HS-27A (cell line): ENCODE results near the gene NOPCHAP1.
"Not testable (repeated sequence)": the region's sequence is repeated elsewhere in the genome, so short reads cannot be mapped to it uniquely, and the experiment has no call there.

Experiments
- DNase-seq: peaks from one replicate; pipeline ENCODE4 v3.0.0-alpha.2; 2012; ENCODE audit warnings: low read depth, missing footprints

NOPCHAP1 gene

DNA sequence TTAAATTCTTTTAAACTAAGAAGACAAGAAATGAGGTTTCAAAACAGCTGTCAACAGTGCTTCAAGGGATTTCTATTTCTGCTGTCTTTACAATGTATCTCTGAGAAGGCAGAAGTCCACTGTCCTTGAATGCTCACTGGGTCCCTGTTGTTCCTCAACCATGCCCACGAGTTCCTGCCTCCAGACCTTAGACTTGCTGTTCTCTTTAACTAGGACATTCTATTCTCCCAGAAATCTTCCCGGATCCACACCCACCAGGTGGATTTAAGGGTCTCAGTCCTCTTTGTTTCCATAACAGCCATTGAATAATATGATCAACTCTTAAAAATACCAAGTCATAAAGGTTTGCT is 21.3 kb upstream of the NOPCHAP1 start:
- DNase-seq = no peak

DNA sequence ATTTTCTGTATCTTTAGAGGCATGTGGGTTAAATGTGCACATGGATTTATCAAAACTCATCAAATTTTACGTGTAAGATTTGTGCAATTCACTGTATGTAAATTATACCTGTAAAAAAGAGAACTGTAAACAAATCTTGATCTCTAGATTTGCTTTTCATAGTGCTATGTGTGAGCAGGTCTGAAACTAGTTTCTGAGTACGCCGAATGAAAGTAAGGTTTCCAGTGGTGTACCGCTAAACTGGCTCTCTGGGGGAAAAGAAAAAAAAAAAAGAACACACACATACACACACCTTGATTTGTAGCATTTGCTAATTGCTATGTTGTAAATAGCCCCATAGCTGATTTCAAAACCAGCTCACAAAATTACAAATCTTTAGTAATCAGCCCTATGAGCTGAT is 19.4 kb upstream of the NOPCHAP1 start:
- no peak for DNase-seq

GRCh38 chr12:104969343-104969742 is 16.8 kb upstream of the NOPCHAP1 start:
- no peak for DNase-seq

- DNase-seq = no peak
Observed at GRCh38 chr12:104971306-104971705, 14.8 kb upstream of the NOPCHAP1 start.

GRCh38 chr12:104973250-104973649 is 12.9 kb upstream of the NOPCHAP1 start:
- no peak for DNase-seq

GRCh38 chr12:104974626-104975290 is 11.4 kb upstream of the NOPCHAP1 start:
- DNase-seq = no peak

- peak; percentile 30 for DNase-seq
Observed at GRCh38 chr12:104975587-104976343, 10.4 kb upstream of the NOPCHAP1 start.

- DNase-seq = no peak
Observed at GRCh38 chr12:104976703-104977102, 9.4 kb upstream of the NOPCHAP1 start.

- DNase-seq = not testable (repeated sequence)
Observed at GRCh38 chr12:104977688-104978087, 8.4 kb upstream of the NOPCHAP1 start.

- no peak for DNase-seq
Observed at GRCh38 chr12:104985206-104985605, 910 bp upstream of the NOPCHAP1 start.

DNA sequence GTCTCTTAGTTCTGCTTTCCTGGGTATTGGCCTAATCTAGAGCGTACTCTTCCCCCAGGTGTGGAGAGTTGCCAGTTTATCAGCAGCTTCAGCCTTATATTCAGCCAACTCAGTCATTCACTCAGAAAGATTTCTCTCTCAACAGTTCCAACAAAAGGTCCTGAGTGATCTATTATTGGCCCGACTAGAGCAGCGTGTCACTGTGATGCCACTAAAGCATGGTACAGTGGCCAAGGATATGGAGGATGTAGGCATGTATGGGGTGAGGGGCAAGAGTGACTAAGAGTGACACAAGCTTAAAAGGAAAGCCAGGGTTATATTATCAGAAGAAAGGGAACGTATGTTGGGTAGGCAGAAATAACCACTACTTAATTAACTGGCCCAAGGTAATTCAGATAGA is 4.8 kb downstream of the NOPCHAP1 start:
- no peak for DNase-seq

DNA sequence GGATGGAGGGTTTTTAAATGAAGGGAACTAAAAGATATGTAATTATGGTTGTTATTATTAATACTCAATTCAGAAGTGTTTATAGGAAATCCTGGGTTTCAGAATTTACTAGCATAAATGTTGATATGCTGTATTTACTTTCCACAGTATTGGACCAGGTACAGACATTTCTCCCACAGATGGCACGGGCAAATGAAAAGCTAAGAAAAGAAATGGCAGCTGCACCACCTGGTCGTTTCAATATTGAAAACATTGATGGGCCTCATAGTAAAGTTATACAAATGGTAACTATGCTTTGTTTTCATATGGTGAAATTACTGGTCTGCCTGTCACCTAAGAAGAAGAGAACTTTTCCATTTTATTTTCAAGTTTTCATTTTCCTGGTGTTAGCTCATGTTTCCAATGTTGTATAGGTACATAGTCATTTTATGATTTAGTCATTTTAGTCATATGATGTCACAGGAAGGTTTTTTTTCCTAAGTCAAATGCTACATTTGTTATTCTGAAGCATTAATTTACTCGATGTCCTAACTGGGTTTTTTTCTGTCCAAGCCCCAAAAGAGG is 5.5 kb downstream of the NOPCHAP1 start:
- DNase-seq = no peak

DNA sequence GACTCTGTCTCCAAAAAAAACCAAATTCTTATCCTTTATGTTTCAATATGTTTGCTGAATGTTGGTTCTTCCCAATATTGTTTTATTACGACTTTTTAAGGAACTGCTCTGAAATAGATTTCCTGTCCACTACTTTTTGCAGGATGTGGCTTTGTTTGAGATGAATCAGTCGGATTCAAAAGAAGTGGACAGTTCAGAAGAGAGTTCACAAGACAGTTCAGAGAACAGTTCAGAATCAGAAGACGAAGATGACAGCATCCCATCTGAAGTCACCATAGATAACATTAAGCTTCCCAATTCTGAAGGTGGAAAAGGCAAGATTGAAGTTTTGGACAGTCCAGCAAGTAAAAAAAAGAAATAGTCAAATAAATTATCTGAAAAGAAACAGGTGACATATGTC is 8.2 kb downstream of the NOPCHAP1 start:
- no peak for DNase-seq

DNA sequence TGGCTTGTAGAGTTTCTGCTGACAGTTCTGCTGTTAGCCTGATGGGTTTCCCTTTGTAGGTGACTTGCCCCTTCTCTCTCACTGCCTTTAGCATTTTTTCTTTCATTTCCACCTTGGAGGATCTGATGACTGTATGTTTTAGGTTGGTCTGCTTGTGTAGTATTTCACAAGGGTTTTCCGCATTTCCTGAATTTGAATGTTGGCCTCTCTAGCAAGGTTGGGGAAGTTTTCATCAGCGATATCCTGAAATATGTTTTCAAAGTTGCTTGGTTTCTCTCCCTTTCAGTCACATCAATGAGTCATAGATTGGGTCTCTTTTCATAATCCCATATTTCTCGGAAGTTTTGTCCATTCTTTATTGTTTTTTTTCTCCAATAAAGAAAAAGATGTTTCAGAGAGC is 11.4 kb downstream of the NOPCHAP1 start:
- no peak for DNase-seq

DNA sequence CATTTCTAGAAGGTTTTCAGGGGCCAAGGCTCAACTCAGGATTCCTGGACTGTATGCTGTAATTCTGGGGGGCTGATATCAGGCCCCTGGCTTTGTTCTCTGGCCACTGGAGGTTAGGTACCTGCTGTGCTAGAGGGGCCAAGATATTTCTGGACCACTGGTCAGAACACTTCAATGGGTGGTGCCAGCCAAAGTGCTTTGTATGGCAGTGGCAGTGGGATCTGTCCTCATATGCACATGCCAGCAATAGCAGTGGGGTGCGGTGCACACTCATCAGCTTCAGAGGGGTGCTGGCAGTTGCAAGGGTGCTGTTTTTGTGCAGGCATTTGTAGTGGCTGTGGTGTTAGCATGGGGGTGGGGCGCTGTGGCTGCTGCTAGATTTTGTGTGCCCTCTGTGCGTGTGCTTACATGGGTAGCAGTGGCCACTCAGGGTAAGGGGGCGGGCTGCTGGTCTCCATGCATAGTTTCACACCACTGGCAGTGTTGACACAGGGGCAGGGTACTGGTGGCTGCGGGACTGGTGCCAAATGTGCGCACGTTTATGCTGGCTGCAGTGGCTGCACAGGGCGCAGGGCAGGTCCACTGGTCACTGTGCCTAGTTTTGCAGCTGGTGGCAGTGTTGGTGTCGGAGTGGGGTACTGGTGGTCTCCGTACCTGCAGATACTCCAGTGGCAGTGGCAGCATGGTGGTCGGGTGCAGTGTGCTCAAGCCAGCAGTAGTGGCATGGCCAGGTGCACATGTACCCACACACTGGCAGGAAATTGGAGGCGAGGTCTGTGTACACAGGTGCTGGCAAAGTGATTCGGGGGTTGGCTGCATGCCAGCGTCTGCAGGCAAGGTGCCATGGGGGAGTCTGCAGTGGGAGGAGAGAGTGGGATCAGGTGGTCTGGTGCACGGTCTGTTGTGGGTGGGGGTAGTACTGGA is 12.6 kb downstream of the NOPCHAP1 start:
- no peak for DNase-seq

- DNase-seq = no peak
Observed at GRCh38 chr12:104999347-104999685, 13.2 kb downstream of the NOPCHAP1 start.

GRCh38 chr12:105001476-105001875 is 15.4 kb downstream of the NOPCHAP1 start:
- DNase-seq = no peak

- DNase-seq = no peak
Observed at GRCh38 chr12:105013892-105014291, 27.8 kb downstream of the NOPCHAP1 start.

GRCh38 chr12:105014603-105015002 is 28.5 kb downstream of the NOPCHAP1 start:
- no peak for DNase-seq

DNA sequence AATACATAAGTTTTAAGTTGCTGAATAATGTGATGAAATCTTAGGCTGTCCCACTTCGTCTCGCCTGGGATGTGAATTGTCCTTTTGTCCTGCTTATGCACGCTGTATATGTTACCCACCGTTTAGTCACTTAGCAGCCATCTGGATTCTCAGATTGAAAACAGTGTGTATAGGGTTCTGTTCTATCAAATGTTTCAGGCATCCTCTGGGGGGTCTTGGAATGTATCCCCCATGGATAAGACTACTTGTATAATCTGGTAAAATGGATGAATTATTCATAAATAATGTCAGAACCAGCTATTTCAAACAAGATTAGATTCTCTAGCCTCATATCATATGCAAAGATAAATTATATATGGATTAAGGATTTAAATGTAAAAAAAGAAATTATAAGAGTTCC is 29.4 kb downstream of the NOPCHAP1 start:
- DNase-seq = no peak

- no peak for DNase-seq
Observed at GRCh38 chr12:105018012-105018411, 31.9 kb downstream of the NOPCHAP1 start.

GRCh38 chr12:105018776-105019175 is 32.7 kb downstream of the NOPCHAP1 start:
- DNase-seq = no peak
